ENCODE results near the gene PTRH1. TPM values are rescaled to one million over a fixed set of nuclear protein-coding genes. Genes with fewer than 3 reads are reported as not detected.

The PTRH1 gene
- total RNA-seq, 1 experiment from 2014 or later, result 21.8 TPM

- TF ChIP-seq FOSL1 (IDR thresholded peaks at IDR 0.05; ENCODE audit: low read depth) (no peak), CTCF (IDR thresholded peaks at IDR 0.05 in 2 of 3, conservative IDR thresholded peaks at IDR 0.05 in 1 of 3; ENCODE audit: borderline replicate concordance in 1 of 3, insufficient read depth in 1 of 3, low read depth in 2 of 3, low read length in 2 of 3) (no peak), SIN3A (IDR thresholded peaks at IDR 0.05; ENCODE audit: low read depth) (no peak), REST (IDR thresholded peaks at IDR 0.05; ENCODE audit: low read depth) (no peak), EZH2phosphoT487 (IDR thresholded peaks at IDR 0.05; ENCODE audit: borderline replicate concordance) (no peak), POLR2A (IDR thresholded peaks at IDR 0.05; ENCODE audit: borderline replicate concordance, extremely low read depth, insufficient read depth, insufficient read length) (no peak), ATF3 (IDR thresholded peaks at IDR 0.05) (no peak), JUND (IDR thresholded peaks at IDR 0.05) (no peak), RAD21 (IDR thresholded peaks at IDR 0.05; ENCODE audit: low read depth) (no peak), ELF1 (IDR thresholded peaks at IDR 0.05; ENCODE audit: borderline replicate concordance, low read depth) (no peak), SP1 (IDR thresholded peaks at IDR 0.05; ENCODE audit: low read depth) (no peak), EZH2 (IDR thresholded peaks at IDR 0.05) (no peak), EGR1 (IDR thresholded peaks at IDR 0.05; ENCODE audit: low read depth) (no peak), YY1 (IDR thresholded peaks at IDR 0.05; ENCODE audit: extremely low read depth, insufficient replicate concordance, low read depth, low read length) (no peak), ZFX (IDR thresholded peaks at IDR 0.05) (no peak), TCF7L2 (IDR thresholded peaks at IDR 0.05; ENCODE audit: borderline replicate concordance, extremely low read depth, insufficient read depth, insufficient read length) (no peak), MAX (IDR thresholded peaks at IDR 0.05) (no peak), CBX3 (IDR thresholded peaks at IDR 0.05; ENCODE audit: low read depth) (no peak), ZBTB33 (IDR thresholded peaks at IDR 0.05; ENCODE audit: extremely low read depth, insufficient replicate concordance, low read length) (no peak)
- H3K27me3 ChIP-seq (ENCODE audit: insufficient read depth, low read length), result no peaks in the 10 kb centered on the region
- no peak overlapping the region for H3K4me3 ChIP-seq (replicated peaks in 1 of 2; ENCODE audit: low read depth in 1 of 2, low read length in 2 of 2)
- no peaks in the 10 kb centered on the region for H3K79me2 ChIP-seq (ENCODE audit: insufficient read depth, low read length)
- H3K36me3 ChIP-seq (ENCODE audit: control insufficient read depth in 1 of 2, insufficient read depth in 2 of 2, low read length in 2 of 2), result no peaks in the 10 kb centered on the region
- no peak overlapping the region for H3K27ac ChIP-seq (ENCODE audit: low read depth, low read length)
- BruUV-seq (replicated peaks), result no TSS peak
- no peak overlapping the region for H3K9ac ChIP-seq (ENCODE audit: low read length)
- POLR2A ChIA-PET, result no interaction called here
- H3K4me2 ChIP-seq (ENCODE audit: low read length), result no peak overlapping the region
- H3K9me3 ChIP-seq (ENCODE audit: control insufficient read depth in 1 of 2, insufficient read depth in 1 of 2, low read depth in 1 of 2, low read length in 2 of 2), result no peaks in the 10 kb centered on the region
- RAD21 ChIA-PET (ENCODE audit: low non-redundant PET in 1 of 2, low total read pairs in 2 of 2, uncharacterized antibody in 2 of 2, unreplicated experiment in 2 of 2), result no interaction called here
- DNase-seq (ENCODE audit: low read depth, low spot score) (no peak), ATAC-seq (no peak)
- H3K4me1 ChIP-seq (ENCODE audit: control insufficient read depth in 1 of 2, insufficient read depth in 2 of 2, low read length in 2 of 2), result no peaks in the 10 kb centered on the region
- CTCF ChIA-PET, result no interaction called here
- intact Hi-C loops (cut with micrococcal nuclease), result no loop called here
- H2AFZ ChIP-seq (ENCODE audit: low read depth, low read length, poor library complexity, severe bottlenecking), result no peak overlapping the region
- no peaks in the 10 kb centered on the region for H4K20me1 ChIP-seq (ENCODE audit: insufficient read depth)
- H3K9me2 ChIP-seq (ENCODE audit: insufficient read depth), result no peaks in the 10 kb centered on the region
Measured at GRCh38 chr9:127749090-127749787, 33.8 kb upstream of the PTRH1 start.
